ENCODE data around the gene SRP68. TPM values are rescaled to one million over a fixed set of nuclear protein-coding genes. Genes with fewer than 3 reads are reported as not detected.

Gene SRP68
- total RNA-seq, 1 experiment from 2014 or later, result 90.7 TPM

DNA sequence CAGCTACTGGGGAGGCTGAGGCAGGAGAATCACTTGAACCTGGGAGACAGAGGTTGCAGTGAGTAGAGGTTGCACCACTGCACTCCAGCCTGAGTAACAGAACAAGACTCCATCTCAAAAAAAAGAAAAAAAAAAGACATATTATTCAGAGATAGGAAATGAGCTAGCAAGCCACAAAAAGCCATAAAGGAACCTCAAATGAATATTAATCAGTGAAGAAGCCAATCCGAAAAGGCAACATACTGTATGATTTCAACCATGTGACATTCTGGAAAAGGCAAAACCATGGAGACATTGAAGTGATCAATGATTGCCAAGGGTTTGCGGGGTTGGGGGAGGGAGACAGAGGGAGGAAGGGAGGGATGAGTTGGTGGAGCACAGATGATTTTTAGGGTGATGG, 39.6 kb upstream of the SRP68 start:
- Mint-ChIP-seq H3K4me1 (peaks cover 3% of the 10 kb centered on the region; the same call in 1 of the 2 replicates), H3K27me3 (ENCODE audit: low read depth) (no peaks in the 10 kb centered on the region), H3K36me3 (no peaks in the 10 kb centered on the region; the same call in 1 of the 2 replicates), H3K4me3 (no peak overlapping the region), H3K9me3 (peaks cover 5% of the 10 kb centered on the region), H3K27ac (no peak overlapping the region)
- ChIA-PET POLR2A (no interaction called here), CTCF (interaction anchor here (1.2 to 1.7 kb wide), 3 partner anchors 9 to 168 kb away, joined by 3 to 6 read pairs (median 4); no protein-coding TSS in a partner anchor)
- ATAC-seq, result no peak
- DNase-seq (ENCODE audit: low spot score), result no peak
- TF ChIP-seq ZNF671 (CRISPR knock-in tag; IDR thresholded peaks at IDR 0.05), result no peak
- no peak for TF ChIP-seq SMAD3 (CRISPR knock-in tag; IDR thresholded peaks at IDR 0.05; ENCODE audit: borderline replicate concordance)
- no peak for TF ChIP-seq NFE2L1 (CRISPR knock-in tag; IDR thresholded peaks at IDR 0.05)
- no peak for TF ChIP-seq GTF2I (CRISPR knock-in tag; conservative IDR thresholded peaks at IDR 0.05)
- TF ChIP-seq, protein P1, sequence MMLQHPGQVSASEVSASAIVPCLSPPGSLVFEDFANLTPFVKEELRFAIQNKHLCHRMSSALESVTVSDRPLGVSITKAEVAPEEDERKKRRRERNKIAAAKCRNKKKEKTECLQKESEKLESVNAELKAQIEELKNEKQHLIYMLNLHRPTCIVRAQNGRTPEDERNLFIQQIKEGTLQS (CRISPR knock-in tag; conservative IDR thresholded peaks at IDR 0.05), result no peak
- no peak for TF ChIP-seq GABPB1 (CRISPR knock-in tag; IDR thresholded peaks at IDR 0.05)
- TF ChIP-seq E2F4 (CRISPR knock-in tag; IDR thresholded peaks at IDR 0.05; ENCODE audit: borderline replicate concordance, low read depth), result no peak

DNA sequence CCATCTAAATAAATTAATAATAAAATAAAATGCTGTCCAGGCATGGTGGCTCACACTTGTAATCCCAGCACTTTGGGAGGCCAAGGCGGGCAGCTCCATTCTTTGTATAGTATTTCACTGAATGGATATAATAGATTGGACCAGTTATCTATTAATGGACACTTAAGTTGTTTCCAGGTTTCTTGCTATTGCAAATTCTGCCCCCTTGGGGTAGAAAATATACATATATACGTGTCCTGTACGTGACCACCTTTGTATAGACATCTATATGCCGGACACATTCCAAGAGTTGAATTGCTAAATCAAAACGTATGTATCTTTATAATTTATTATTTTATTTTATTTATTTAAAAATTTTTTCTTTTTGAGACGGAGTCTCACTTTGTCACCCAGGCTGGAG, 35.2 kb upstream of the SRP68 start:
- Mint-ChIP-seq H3K27ac (no peak overlapping the region), H3K4me1 (peaks cover 31% of the 10 kb centered on the region), H3K36me3 (no peaks in the 10 kb centered on the region), H3K27me3 (ENCODE audit: low read depth) (no peaks in the 10 kb centered on the region; the same call in 1 of the 2 replicates), H3K9me3 (no peaks in the 10 kb centered on the region), H3K4me3 (no peak overlapping the region)
- no peak for ATAC-seq
- TF ChIP-seq NFYB (CRISPR knock-in tag; conservative IDR thresholded peaks at IDR 0.05; ENCODE audit: low read depth) (no peak), ATF2 (CRISPR knock-in tag; IDR thresholded peaks at IDR 0.05; ENCODE audit: borderline replicate concordance, low read depth) (no peak), ESRRA (CRISPR knock-in tag; IDR thresholded peaks at IDR 0.05; ENCODE audit: borderline replicate concordance) (no peak), ZBTB21 (CRISPR knock-in tag; IDR thresholded peaks at IDR 0.05; ENCODE audit: borderline replicate concordance) (no peak), CBFB (CRISPR knock-in tag; IDR thresholded peaks at IDR 0.05; ENCODE audit: low read depth) (no peak), FOXK1 (CRISPR knock-in tag; IDR thresholded peaks at IDR 0.05) (no peak), EMX1 (CRISPR knock-in tag; IDR thresholded peaks at IDR 0.05) (no peak), STAT6 (CRISPR knock-in tag; conservative IDR thresholded peaks at IDR 0.05; ENCODE audit: low read depth) (no peak), ZNF416 (CRISPR knock-in tag; IDR thresholded peaks at IDR 0.05) (no peak), IRF2 (CRISPR knock-in tag; IDR thresholded peaks at IDR 0.05; ENCODE audit: borderline replicate concordance, low read depth) (no peak)
- TF ChIP-seq, protein P2, sequence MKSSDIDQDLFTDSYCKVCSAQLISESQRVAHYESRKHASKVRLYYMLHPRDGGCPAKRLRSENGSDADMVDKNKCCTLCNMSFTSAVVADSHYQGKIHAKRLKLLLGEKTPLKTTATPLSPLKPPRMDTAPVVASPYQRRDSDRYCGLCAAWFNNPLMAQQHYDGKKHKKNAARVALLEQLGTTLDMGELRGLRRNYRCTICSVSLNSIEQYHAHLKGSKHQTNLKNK (CRISPR knock-in tag; IDR thresholded peaks at IDR 0.05), result no peak
- TF ChIP-seq, protein P3, sequence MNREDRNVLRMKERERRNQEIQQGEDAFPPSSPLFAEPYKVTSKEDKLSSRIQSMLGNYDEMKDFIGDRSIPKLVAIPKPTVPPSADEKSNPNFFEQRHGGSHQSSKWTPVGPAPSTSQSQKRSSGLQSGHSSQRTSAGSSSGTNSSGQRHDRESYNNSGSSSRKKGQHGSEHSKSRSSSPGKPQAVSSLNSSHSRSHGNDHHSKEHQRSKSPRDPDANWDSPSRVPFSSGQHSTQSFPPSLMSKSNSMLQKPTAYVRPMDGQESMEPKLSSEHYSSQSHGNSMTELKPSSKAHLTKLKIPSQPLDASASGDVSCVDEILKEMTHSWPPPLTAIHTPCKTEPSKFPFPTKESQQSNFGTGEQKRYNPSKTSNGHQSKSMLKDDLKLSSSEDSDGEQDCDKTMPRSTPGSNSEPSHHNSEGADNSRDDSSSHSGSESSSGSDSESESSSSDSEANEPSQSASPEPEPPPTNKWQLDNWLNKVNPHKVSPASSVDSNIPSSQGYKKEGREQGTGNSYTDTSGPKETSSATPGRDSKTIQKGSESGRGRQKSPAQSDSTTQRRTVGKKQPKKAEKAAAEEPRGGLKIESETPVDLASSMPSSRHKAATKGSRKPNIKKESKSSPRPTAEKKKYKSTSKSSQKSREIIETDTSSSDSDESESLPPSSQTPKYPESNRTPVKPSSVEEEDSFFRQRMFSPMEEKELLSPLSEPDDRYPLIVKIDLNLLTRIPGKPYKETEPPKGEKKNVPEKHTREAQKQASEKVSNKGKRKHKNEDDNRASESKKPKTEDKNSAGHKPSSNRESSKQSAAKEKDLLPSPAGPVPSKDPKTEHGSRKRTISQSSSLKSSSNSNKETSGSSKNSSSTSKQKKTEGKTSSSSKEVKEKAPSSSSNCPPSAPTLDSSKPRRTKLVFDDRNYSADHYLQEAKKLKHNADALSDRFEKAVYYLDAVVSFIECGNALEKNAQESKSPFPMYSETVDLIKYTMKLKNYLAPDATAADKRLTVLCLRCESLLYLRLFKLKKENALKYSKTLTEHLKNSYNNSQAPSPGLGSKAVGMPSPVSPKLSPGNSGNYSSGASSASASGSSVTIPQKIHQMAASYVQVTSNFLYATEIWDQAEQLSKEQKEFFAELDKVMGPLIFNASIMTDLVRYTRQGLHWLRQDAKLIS (CRISPR knock-in tag; IDR thresholded peaks at IDR 0.05; ENCODE audit: borderline replicate concordance), result no peak
- TF ChIP-seq, protein P4, sequence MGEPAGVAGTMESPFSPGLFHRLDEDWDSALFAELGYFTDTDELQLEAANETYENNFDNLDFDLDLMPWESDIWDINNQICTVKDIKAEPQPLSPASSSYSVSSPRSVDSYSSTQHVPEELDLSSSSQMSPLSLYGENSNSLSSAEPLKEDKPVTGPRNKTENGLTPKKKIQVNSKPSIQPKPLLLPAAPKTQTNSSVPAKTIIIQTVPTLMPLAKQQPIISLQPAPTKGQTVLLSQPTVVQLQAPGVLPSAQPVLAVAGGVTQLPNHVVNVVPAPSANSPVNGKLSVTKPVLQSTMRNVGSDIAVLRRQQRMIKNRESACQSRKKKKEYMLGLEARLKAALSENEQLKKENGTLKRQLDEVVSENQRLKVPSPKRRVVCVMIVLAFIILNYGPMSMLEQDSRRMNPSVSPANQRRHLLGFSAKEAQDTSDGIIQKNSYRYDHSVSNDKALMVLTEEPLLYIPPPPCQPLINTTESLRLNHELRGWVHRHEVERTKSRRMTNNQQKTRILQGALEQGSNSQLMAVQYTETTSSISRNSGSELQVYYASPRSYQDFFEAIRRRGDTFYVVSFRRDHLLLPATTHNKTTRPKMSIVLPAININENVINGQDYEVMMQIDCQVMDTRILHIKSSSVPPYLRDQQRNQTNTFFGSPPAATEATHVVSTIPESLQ (CRISPR knock-in tag; IDR thresholded peaks at IDR 0.05), result no peak
- TF ChIP-seq, protein P1 (CRISPR knock-in tag; conservative IDR thresholded peaks at IDR 0.05), result no peak
- POLR2A ChIA-PET, result no interaction called here
- no peak for DNase-seq (ENCODE audit: low spot score)
- CTCF ChIA-PET, result interaction anchor here (1.2 to 4.1 kb wide), 2 partner anchors 14 to 25 kb away, joined by 3 to 28 read pairs; no protein-coding TSS in a partner anchor
